CD4-positive, alpha-beta T cell treated with Interleukin-6 at 100 ng/mL for 8 hours (primary cell): ENCODE results near the gene HOXB6.

Experiments
- DNase-seq: peaks from one replicate; pipeline ENCODE4 v3.0.0-alpha.2; 2020; ENCODE audit warnings: mixed read lengths, low spot score

Gene HOXB6

GRCh38 chr17:48609759-48610281, 5.0 kb upstream of the HOXB6 start:
- no peak for DNase-seq

- no peak for DNase-seq
These were observed 4.2 kb upstream of the HOXB6 start for GRCh38 chr17:48609033-48609432.

- DNase-seq, result no peak
These were observed 3.7 kb upstream of the HOXB6 start for GRCh38 chr17:48608494-48608834.

- DNase-seq, result no peak
These were observed 2.3 kb upstream of the HOXB6 start for GRCh38 chr17:48606892-48607614.

- no peak for DNase-seq
These were observed 1.5 kb upstream of the HOXB6 start for GRCh38 chr17:48605991-48606891.

- DNase-seq, result no peak
These were observed 678 bp upstream of the HOXB6 start for GRCh38 chr17:48605409-48605919.

- no peak for DNase-seq
These were observed 622 bp downstream of the HOXB6 start for GRCh38 chr17:48603959-48604769.

- DNase-seq, result no peak
These were observed 3.0 kb downstream of the HOXB6 start for GRCh38 chr17:48601539-48602425.

- no peak for DNase-seq
These were observed 3.6 kb downstream of the HOXB6 start for GRCh38 chr17:48601207-48601538.

GRCh38 chr17:48600244-48601098, 4.3 kb downstream of the HOXB6 start:
- no peak for DNase-seq

- DNase-seq, result no peak
These were observed 5.4 kb downstream of the HOXB6 start for GRCh38 chr17:48599354-48599753.

GRCh38 chr17:48598736-48599135, 6.0 kb downstream of the HOXB6 start:
- no peak for DNase-seq

- no peak for DNase-seq
These were observed 6.8 kb downstream of the HOXB6 start for GRCh38 chr17:48597778-48598631.

GRCh38 chr17:48597528-48597777, 7.3 kb downstream of the HOXB6 start:
- peak; percentile 36 for DNase-seq

- no peak for DNase-seq
These were observed 7.9 kb downstream of the HOXB6 start for GRCh38 chr17:48596735-48597527.

GRCh38 chr17:48596000-48596734, 8.6 kb downstream of the HOXB6 start:
- no peak for DNase-seq

GRCh38 chr17:48595278-48595999, 9.3 kb downstream of the HOXB6 start:
- no peak for DNase-seq
